ENCODE results near the gene XPO4.

- no peak for TF ChIP-seq CTCF (IDR thresholded peaks at IDR 0.05)
- no peak for TF ChIP-seq POLR2A (IDR thresholded peaks at IDR 0.05)
Observed at GRCh38 chr13:20826301-20826700, 76.2 kb downstream of the XPO4 start.
